Occipital lobe (tissue), 2 donors: ENCODE data around the gene THAP4. TPM values are rescaled to one million over a fixed set of nuclear protein-coding genes. Genes with fewer than 3 reads are reported as not detected.

Experiments used
- DNase-seq: peaks from one replicate; lab custom pipeline; 2025; lab: John Stamatoyannopoulos, UW
- total RNA-seq: library from RNA; depleted of rRNA; stranded (reverse); fragments of >200 nt; gene quantifications from one replicate; pipeline ENCODE4 v1.2.3, GENCODE V29; 2014

Gene THAP4
- total RNA-seq: 22.0 TPM

- peak; percentile 76 for DNase-seq
These were observed at the start of gene THAP4, which contains the start of gene ATG4B for GRCh38 chr2:241637018-241637794. TSS of gene THAP4 (minus strand) at chr2:241637158. CDS start at chr2:241637017, 141 bp downstream. TSS of gene ATG4B (plus strand) at chr2:241637693. CDS start at chr2:241637715, 22 bp downstream.

- no peak for DNase-seq
These were observed 49.3 kb upstream of the THAP4 start for GRCh38 chr2:241686324-241686649.

GRCh38 chr2:241680827-241681599, 44.1 kb upstream of the THAP4 start:
- DNase-seq: no peak

- DNase-seq: no peak
These were observed 43.1 kb upstream of the THAP4 start for GRCh38 chr2:241680044-241680443.

- DNase-seq: no peak
These were observed 42.0 kb upstream of the THAP4 start for GRCh38 chr2:241678784-241679540.

- no peak for DNase-seq
These were observed 41.3 kb upstream of the THAP4 start for GRCh38 chr2:241678307-241678706.

- no peak for DNase-seq
These were observed 40.4 kb upstream of the THAP4 start for GRCh38 chr2:241677392-241677791.

GRCh38 chr2:241676665-241677064, 39.7 kb upstream of the THAP4 start:
- no peak for DNase-seq

- no peak for DNase-seq
These were observed 38.9 kb upstream of the THAP4 start for GRCh38 chr2:241675885-241676284.

GRCh38 chr2:241673797-241674725, 37.1 kb upstream of the THAP4 start:
- peak; percentile 15 for DNase-seq

- no peak for DNase-seq
These were observed 36.3 kb upstream of the THAP4 start for GRCh38 chr2:241673189-241673663.

GRCh38 chr2:241672243-241673188, 35.6 kb upstream of the THAP4 start:
- no peak for DNase-seq

GRCh38 chr2:241671457-241672240, 34.7 kb upstream of the THAP4 start:
- DNase-seq: no peak

GRCh38 chr2:241670333-241671110, 33.6 kb upstream of the THAP4 start:
- DNase-seq: no peak

GRCh38 chr2:241668839-241669238, 31.9 kb upstream of the THAP4 start:
- DNase-seq: no peak

GRCh38 chr2:241668354-241668753, 31.4 kb upstream of the THAP4 start:
- DNase-seq: no peak

- DNase-seq: no peak
These were observed 29.9 kb upstream of the THAP4 start for GRCh38 chr2:241666627-241667400.
